Neural progenitor cell (in vitro differentiated cells): ENCODE results near the gene METRNL.
"Not testable (repeated sequence)": the region's sequence is repeated elsewhere in the genome, so short reads cannot be mapped to it uniquely, and the experiment has no call there.

Source experiments
- EZH2 ChIP-seq: fragments of 200-600 bp; sonication (generic); IDR thresholded peaks from 2 replicates; pipeline ENCODE4 v1.6.1; 2017; ENCODE audit warnings: antibody characterized with exemption, mild to moderate bottlenecking, moderate library complexity
- TF ChIP-seq, protein P1 (sequence below): fragments of 200-600 bp; sonication (generic); IDR thresholded peaks from 2 replicates; pipeline ENCODE4 v1.5.1; 2017; ENCODE audit warnings: antibody characterized with exemption, mild to moderate bottlenecking

DNA sequence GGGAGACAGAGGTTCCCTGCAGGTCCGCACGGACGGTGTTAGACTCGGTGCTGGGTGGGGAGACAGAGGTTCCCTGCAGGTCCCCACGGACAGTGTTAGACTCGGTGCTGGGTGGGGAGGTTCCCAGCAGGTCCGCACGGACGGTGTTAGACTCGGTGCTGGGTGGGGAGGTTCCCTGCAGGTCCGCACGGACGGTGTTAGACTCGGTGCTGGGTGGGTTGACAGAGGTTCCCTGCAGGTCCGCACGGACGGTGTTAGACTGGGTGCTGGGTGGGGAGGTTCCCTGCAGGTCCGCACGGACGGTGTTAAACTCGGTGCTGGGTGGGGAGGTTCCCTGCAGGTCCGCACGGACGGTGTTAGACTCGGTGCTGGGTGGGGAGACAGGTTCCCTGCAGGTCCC is 24.2 kb upstream of the METRNL start:
- TF ChIP-seq, protein P1, sequence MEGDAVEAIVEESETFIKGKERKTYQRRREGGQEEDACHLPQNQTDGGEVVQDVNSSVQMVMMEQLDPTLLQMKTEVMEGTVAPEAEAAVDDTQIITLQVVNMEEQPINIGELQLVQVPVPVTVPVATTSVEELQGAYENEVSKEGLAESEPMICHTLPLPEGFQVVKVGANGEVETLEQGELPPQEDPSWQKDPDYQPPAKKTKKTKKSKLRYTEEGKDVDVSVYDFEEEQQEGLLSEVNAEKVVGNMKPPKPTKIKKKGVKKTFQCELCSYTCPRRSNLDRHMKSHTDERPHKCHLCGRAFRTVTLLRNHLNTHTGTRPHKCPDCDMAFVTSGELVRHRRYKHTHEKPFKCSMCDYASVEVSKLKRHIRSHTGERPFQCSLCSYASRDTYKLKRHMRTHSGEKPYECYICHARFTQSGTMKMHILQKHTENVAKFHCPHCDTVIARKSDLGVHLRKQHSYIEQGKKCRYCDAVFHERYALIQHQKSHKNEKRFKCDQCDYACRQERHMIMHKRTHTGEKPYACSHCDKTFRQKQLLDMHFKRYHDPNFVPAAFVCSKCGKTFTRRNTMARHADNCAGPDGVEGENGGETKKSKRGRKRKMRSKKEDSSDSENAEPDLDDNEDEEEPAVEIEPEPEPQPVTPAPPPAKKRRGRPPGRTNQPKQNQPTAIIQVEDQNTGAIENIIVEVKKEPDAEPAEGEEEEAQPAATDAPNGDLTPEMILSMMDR, result not testable (repeated sequence)
- TF ChIP-seq EZH2, result not testable (repeated sequence)
